ENCODE measurements around the gene SLC6A9.

Gene SLC6A9

DNA sequence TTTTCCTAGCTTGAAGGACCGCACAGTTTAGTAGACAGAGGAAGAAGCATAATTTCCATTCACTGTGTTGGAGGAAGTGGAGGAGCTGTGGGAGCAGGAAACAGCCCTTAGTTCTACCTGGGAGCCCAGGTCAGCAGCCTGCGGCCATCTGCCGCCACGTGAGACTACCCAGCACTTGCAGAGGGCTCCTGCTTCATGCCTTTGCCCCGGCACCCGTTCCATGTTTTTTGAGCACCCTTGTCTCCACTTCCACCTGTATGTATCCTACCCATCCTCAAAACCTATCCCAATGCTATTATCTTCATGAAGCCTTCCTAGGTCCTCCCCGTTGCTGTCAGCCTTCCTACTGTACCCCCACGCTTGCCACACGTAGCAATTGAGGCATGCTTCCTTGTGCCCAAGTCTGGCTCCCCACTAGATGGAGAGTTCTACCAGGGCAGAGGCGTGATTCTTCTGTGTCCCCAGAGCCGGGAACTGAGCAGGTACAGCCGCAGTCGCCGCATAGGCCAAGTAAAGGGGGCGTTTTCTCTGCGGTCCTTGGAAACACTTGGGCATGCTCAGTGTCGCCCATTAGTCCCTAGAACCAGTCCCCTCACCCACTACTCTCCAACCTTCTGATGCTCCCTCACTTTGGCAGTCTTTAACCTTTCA is 1.9 kb downstream of the SLC6A9 start:
- DNase-seq (ENCODE audit: low read depth) = no peak

DNA sequence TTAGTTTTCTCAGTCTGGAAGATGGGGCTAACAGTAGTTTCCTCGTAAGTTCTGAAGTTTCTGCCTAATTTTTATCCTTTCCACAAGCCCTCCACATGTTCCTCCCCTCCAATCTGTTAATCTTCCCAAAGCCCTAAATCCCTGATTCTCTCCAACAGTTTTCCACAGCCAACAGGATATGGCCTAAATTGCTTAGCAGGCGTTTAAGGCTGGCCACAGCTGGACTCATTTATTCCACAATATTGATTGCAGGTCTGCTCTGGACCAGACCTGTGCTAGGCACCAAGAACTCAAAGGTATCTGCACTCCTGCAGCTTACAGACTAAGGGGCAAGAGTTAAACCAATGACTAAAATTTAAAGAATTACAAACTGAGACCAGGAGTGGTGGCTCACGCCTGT is 3.9 kb downstream of the SLC6A9 start:
- DNase-seq (ENCODE audit: low read depth) = no peak

DNA sequence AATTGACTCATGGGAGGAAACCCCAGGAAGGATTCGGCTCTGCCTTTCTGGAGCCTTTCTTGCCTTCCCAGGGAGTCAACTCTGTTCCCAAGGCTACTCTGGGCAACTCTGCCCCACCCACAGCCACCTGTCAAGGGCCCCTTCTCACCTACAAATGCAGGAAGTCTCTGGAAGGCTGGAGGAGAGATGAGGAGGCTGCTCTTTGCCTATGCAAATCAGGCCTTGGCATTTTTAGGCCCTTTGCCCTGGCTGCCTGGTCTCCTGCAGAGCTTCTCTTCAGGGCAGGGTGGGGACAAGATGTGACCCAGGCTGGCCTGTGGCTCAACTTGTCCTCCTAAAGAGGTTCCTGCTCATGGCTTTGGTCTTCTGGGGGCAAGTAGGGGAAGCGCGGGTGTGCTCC is 5.4 kb downstream of the SLC6A9 start:
- DNase-seq (ENCODE audit: low read depth) = no peak

DNA sequence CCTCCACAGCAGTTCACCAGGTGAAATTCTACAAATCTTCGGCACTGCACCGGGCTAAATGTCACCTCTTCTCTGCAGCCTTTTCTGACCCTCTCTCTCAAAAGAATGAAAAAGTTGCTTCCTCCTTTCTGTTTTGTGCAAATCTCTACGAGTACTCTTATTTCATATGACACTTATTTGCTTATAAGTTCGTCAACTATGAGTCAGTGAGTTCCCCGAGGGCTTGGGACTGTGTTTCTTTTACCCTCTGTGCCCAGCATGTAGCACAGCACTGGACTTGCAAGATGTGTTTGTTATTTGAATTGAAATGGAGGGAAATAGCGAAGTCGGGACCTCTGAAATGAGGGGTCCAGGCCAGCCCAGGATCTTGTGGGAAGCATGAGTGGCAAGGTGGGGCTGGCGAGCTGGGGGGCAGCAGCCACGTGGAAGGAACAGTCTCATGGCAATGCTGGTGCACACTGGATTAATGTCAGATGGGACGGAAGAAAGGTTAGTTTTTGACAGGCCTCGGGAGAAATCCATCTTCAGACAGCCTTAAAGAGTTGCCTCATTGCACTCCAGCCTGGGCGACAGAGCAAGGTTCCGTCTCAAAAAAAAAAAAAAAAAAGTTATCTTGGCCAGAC is 6.2 kb downstream of the SLC6A9 start:
- DNase-seq (ENCODE audit: low read depth) = no peak

DNA sequence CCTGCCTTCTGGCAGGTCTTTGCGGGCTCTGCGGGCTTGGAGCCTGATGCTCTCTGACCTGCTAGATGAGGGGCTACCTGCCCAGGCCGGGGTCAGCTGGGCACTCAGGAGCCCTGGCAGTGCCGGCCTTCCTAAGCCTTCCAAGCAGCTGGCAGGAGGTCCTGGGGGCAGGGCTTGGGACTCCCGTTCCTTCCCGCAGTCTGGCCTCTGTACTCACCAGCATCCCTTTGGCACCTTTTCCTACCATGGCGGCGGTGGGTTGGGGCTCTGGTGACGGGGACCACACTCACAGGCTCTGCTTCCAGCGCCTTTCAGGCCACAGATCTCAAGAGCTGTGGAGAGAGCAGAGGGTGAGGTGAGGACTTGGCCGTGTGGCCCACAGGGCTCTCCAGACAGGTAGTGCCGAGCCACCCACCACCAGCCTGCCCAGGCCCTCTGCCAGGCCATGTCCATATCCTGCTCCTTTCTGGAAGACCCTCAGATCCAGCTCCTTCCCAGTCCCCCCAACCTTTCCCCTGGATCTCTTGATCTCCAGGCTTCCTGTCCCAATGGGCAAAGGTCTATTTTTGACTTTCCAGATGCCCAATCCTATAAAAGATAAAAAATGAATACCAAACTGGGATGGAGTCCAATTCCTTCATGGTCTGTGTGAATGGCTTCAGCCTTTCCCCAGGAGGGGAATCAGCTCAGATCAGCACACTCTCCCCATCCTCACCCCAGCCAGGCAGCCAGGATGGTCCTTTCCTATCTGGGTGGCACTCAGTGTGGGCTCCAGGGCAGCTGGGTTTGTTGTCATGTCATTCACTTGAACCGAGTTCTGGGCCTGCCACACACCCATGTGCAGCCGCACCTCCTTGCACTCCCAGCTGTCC is 7.0 kb downstream of the SLC6A9 start:
- DNase-seq (ENCODE audit: low read depth) = no peak

DNA sequence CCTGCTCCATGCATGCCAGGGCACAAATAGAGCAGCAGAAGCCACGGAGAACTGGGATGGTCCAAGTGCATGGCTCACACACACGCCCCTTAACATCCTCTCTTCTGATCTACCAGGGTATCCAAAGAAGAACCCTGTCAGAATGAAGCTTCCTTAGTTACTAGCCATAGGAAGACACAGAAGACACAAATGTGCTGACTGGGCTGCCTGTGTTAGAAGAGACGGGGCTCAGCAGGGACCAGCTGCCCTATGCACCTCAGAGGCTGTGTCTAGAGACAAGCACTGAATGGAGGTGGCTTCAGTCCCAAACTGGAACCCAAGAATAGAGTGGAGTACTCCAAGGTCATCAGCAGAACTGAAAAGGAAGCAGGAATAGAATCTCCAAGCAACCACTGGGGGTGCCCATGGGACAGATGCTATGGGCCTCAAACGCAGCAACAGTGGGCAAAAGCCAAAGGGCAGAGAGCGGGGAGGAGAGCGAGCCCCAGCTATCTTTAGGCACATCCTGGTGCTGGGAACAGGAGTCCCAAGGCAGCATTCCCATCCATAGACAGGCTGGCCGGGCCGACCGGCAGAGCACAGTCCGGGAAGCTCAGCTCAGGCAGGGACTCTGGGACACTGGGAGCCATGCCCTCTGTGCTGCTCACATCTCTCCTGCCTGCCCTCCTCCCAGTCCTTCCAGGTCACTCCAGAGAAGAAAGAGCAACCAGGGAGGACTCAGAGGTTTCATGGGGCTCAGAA is 9.5 kb downstream of the SLC6A9 start:
- DNase-seq (ENCODE audit: low read depth) = no peak

DNA sequence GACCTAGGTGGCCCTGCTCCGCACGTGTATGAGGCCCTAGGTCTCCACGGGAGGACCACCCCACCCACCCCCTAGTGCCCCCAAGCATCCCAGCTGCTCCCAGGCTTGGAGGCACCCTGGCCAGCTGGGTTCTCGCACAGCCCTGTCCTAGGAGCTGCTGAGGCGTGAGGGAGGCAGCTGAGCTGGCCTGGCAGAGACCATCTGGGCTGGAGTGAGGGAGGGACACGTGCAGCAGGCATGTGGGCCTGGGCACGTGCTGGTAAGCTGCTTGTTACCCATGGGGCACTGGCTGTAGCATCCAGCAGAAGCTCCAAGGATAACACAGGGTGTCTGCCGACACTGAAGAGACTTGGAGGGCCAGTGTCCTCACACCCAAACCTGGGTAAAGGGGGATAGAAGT is 10.1 kb downstream of the SLC6A9 start:
- DNase-seq (ENCODE audit: low read depth) = no peak

DNA sequence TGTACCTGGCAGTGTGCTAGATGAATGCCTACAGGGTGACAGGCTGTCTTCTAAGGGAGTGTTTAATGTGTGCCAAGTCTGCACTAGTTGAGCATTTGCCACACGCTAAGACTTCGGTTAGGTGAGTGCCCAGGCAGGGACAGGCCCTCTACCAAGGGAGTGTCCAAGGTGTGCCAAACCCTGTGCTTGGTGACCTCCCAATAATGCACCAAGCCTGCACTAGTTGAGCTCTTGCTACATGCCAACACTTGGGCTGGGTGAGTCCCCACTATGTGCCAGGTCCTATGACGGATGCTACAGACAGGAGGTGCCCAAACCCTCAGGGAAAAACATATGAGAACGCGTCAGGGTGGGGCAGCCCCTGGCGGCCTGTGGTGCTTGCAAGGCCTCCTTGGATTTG is 10.8 kb downstream of the SLC6A9 start:
- no peak for DNase-seq (ENCODE audit: low read depth)

DNA sequence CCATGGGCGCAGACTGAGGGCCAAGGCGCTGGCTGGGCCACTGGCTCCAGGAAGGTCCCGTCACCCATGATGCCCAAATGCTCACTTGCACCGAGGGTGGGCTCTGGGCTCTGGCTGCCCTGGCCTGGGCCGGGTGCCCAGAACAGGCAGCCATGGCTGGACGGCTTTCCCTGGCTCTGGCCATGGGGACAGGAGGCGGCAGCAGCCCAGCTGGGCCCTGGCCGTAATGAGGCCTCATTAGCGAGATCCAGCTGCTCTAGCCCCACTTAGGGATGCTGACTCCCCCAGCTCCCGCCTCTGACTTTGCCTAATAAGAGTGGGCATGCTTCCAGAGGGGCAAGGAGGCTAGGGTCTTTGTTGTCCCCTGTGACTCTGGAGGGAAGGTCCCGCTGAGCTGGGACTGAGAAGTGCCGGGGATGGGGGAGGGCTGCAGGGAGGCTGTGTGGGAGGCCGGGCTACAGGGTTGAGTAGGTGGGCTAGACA is 11.8 kb downstream of the SLC6A9 start:
- no peak for DNase-seq (ENCODE audit: low read depth)

DNA sequence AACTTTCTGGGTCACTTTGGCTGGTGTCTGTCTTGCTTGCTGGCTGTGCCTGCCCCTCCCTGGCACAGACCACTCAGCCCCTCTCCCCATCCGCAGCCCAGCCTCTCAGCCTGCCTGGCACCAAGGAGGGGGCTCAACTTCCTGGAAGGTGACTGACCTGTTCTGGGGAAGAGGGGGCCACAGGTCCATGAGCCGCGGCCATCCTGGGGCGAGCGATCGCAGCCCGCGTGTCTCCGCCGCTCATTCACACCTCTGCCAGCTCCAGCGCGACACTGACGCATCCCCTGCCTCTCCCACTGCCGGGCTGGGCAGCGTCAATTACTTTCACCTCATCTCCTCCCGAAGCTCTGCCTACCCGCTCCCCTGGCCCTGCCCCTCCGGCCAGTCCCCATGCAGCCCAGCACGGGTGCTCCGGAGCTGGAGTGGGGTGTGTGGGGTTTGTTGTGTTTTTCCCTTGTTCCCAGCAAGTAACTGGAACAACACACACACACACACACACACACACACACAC is 14.3 kb downstream of the SLC6A9 start:
- DNase-seq (ENCODE audit: low read depth) = no peak

DNA sequence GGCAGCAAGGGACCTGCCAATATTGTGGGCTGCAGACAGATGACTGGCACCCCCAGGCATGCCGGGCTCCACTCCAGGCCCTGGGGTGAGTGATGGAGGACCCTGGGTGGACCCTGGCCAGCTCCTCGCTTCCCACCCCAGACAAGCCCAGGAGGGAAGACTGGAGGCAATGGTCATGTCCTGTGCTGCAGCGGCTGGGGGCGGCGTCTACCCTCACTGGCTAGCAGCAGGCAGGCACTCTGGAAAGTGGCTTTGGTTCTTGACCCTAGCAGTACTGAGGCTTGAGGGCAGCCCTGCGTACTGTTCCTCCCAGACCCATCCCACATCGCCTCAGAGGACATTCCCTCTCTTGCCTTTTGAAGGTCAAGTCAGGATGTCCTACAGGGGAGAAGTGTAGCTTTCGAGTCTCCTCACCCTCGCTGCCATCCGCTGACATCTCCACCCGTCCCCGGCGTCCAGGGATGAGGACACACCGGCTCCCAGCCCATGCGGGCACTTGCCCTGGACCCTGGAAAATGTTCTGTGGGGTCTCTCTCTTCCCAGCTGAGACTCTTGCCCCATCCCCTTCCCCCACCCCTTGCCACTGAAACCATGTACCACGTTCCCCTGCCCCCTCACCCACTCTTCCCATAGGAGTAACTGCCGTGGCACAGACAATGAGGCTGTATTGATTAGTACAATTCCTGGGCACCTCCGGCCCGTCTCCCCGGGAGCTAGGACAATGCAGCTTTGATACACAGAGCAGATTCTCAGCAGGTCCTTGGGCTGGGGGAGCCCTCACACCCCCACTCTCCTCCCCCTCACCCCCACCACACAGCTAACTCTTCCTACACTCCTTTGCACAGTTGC is 15.0 kb downstream of the SLC6A9 start:
- no peak for DNase-seq (ENCODE audit: low read depth)

DNA sequence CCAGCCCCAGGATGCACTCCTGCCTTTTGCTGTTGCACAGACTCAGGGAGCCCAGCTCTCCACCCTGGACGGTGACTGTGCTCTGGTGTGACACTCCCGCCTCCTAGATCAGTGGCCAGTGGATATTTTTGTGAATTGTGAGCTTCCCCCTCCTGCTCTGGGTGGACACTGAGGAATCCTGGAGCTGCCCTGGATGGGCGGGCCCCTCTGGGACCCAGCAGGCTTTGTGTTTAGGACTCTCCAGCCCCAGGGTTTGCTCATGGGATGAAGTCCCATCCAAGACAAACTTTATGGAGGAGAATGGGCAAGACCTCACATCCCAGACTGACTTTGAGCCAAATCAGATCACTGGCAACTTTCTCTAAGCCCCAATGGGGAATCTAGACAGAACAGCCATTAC is 16.1 kb downstream of the SLC6A9 start:
- DNase-seq (ENCODE audit: low read depth) = no peak

DNA sequence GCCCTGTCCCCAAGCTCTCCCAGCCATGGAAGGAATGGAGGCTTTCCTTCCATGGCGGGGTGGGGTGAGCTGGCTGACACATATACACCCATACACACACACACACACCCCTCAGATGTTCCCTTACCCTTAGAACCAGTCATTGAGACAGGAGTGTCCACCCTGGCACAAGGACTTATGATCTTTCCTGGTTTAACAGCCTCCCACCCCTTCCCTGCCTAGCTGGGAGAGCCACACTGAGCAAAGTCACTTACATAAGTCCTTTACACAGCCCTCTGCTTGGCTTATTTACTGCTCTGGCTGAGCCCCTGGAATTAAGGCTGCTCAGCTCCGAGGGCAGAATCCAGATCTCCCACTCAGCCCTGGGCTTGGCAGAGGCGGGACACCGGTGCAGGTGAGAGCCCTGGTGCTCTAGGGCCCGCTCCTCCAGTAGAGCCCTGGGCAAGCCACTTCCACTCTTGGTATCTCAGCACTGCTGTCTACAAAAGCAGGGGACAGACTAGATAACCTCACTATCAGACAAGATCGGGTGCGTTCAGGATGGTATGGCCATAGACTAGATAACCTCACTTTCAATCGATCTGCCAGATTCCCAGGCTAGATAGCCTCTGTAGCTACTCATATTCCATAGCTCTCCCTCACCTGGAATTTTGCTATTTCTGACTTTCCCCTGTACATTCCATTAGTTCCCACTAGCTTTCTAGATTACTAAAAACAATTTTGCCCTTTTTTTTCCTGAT is 16.7 kb downstream of the SLC6A9 start:
- no peak for DNase-seq (ENCODE audit: low read depth)

DNA sequence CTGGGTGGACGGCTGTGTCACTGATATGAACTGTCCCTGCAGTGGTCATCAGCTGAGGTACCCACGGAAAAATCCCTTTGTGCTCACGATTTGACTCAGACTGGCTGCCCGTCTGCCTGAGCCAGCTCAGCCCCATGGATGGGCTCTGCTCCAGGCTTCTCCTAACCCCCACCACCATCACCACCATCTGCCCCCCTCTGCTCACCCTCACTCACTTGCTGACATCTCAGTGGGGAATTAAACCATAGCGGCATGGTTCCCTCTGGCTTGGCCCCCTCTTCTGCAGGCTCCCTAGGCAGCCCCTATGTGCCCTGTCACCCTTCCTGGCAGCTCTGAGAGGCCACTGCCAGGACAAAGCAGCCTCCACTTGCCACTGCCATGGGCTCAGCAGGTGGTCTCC is 17.3 kb downstream of the SLC6A9 start:
- no peak for DNase-seq (ENCODE audit: low read depth)

DNA sequence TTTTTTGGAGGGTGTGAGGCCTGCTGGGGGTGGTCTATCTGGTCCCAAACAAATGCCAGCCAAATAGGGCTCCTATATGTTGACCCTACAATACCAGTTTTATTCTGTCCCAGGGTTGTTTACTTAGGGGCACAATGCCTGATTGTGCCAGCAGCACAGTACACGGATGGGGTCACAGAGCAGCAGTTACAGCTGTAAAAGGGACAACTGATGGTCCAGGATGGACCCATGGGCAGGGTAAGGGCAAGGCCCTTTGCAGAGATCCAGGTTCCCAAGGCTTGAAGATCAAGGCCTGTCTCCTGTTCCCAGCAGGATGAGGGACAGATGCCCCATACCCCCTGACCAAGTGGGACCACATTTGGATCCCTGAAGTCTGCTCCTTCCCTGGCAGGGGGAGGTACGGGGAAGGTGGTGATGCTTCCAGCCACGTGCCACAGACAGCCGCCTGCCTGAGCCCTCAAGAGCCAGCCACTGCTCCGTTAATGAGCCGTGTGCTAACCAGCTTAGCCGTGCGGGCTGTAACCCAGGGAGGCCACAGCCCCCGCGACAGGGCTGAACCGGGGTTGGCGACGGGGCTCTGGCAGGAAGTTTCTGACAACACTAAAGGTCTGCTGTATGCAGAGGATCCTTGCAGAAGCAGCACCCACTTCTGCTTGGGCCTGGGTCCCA is 18.2 kb downstream of the SLC6A9 start:
- DNase-seq (ENCODE audit: low read depth) = no peak

DNA sequence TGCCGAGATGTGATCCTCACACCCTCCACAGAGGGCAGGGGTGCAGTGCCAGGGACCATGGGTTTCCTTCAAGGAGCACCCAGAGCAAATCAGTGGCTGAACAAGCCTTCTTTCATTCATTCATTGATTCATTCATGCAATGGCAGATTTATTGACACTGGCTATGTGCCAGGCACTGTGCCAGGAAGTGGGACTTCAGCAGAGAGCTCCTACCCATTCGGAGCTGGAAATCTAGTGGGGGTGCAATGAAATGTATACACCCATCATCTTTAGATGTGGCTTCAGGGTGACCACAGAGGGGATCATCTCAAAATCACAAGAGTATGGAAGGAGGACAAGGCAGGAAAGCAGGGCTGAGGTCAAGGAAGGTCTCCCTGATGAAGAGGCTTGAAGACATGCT is 18.9 kb downstream of the SLC6A9 start:
- DNase-seq (ENCODE audit: low read depth) = no peak

DNA sequence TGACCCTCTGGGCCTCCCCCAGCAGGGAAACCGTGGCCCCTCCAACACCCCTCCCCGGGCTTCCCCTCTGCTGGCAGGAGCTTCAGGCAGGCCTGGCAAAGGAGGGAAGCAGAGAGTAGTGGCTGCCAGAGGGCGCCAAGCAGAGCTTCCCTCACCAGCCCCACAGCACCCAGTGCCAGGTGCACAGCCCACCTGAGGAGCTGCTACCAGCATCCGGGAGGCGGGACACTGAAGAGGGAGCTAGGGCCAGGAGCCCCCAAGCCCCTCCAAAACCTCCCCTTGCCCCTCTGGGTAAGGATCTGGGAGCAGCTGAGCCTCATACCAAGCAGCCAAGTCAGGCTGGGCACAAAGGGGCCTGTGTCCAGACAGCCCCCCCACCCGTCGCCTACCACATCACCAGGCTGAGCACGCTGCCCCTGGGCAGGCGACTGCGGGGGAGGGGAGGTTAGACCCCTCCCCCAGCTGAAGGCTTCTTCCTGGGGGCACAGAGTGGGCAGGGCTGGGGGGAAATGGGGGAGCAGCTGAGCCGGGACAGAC is 20.3 kb downstream of the SLC6A9 start:
- no peak for DNase-seq (ENCODE audit: low read depth)

DNA sequence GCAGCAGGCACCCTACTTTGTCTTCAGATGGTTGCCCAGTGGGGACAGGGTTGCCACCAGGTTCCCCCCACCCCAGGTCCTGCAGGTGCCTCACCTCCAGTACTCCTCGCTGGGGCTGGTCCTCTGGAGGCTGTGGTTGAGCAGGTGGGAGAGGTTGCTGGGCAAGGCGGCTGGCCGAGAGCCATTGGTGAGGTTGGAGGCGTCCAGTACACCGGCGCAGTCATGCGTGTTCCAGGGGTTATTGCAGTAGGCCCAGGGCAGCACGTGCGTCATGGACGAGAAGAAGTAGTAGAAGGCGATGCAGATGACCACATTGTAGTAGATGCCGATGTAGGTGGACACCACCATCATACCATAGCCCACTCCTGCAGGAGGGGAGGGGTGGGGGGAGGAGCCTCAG is 23.0 kb downstream of the SLC6A9 start:
- DNase-seq (ENCODE audit: low read depth) = no peak

DNA sequence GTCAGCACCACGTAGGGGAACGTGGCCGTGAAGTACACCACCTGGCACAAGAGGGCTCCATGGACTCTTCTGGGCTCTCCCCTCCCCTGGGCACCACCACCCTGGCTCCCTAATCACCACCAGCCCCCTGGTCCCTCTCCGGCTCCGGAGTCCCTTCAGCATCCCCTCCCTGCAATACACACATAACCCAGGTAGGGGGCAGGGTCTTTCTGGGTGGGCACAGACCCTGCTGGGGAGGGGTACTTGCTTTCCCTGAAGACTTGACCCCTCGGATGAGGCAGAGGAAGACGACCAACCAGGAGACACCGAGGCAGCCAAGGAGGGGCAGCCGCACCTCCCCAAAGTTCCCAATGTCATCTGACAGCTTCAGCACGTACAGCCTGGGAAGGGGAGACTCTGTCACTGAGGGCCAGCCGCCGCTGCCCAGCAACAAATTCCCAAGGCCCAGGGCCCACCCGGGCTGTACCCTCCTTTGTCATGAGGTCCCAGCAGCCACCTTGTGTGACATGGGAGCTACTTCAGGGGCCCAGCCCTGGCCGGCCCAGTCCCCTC is 28.6 kb downstream of the SLC6A9 start:
- no peak for DNase-seq (ENCODE audit: low read depth)
